SK-N-MC (cell line): ENCODE results near the gene HYDIN.

Experiments used
- EZH2 ChIP-seq: fragments of 200-600 bp; sonication (generic); IDR thresholded peaks from one replicate; pipeline ENCODE4 v1.6.1; 2017; ENCODE audit warnings: antibody characterized with exemption
- POLR2AphosphoS5 ChIP-seq: IDR thresholded peaks from 2 replicates; pipeline ENCODE4 v1.6.1; 2012; ENCODE audit warnings: mild to moderate bottlenecking, low read depth, low read length, borderline replicate concordance

- TF ChIP-seq POLR2AphosphoS5 (no peak), EZH2 (no peak)
These were observed 455.1 kb downstream of the HYDIN start for GRCh38 chr16:70775399-70775798.
